Measurements from ENCODE around the gene ALOX12.
"Not testable (repeated sequence)": the region's sequence is repeated elsewhere in the genome, so short reads cannot be mapped to it uniquely, and the experiment has no call there.

The ALOX12 gene

DNA sequence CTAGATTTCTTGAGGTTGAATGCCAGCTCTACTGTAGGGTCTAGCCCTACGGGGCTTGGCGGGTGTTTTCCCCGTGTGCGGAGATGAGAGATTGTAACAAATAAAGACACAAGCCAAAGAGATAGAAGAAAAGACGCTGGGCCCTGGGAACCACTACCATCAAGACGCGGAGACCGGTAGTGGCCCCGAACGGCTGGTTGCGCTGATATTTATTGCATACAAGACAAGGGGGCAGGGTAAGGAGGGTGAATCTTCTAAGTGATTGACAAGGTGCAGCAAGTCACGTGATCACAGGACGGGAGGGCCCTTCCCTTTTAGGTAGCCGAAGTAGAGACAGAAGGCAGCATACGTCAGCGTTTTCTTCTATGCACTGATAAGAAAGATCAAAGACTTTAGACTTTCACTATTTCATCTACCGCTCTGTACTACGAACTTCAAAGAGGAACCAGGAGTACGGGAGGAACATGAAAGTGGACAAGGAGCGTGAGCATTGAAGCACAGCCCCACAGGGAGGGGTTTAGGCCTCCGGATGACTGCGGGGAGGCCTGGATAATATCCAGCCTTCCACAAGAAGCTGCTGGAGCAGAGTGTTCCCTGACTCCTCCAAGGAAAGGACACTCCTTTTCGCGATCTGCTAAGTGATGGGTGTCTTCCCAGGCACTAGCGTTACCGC lies 51.0 kb downstream of the ALOX12 start:
- not testable (repeated sequence) for DNase-seq

DNA sequence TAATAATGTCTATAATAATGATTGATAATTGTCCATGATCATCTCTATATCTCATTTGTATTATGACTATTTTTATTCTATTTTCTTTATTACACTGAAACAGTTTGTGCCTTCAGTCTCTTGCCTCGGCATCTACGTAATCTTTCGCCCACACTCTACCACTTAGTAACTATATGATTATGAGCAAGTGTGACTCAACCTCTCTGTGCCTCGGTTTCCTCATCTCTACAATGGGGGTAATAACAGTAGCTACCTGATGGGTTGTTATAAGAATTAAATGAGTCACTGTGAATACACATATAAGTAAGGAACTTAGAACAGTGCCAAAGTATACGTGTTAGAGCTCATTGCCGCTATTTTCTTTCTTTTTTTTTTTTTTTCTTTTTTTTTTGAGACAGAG lies 51.7 kb downstream of the ALOX12 start:
- no peak for DNase-seq

DNA sequence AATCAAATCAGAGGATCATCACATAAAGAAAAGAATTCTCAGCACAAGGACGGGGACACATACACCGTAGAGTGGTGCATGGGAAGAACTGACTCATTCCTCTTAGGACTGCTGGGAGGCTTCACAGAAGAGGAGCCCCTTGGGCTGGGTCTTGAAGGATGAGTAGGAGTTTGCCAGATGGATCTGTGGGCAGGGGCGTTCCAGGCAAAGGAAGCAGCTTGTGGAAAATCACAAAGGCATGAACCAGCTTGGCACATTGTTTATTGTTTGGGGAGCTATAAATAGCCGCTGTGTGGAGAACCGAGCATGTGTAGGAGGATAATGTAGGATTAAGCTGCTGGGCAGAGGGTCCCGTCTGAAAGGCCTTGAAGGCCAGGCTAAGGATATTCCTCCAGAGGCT lies 53.1 kb downstream of the ALOX12 start:
- DNase-seq = no peak

DNA sequence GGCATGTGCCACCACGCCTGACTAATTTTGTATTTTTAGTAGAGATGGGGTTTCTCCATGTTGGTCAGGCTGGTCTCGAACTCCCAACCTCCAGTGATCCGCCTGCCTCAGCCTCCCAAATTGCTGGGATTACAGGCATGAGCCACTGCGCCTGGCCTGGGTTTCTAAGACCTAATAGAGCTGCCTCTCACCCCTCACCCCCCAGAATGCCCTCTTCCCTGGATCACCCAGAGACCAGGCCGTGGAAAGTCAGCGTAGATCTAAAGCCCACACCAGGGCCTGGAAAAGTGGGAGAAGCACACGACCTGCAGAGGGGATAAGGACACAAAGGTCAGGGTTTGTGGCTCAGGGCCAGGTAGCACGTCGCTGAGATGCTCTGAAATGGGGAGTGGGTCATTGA lies 54.7 kb downstream of the ALOX12 start:
- DNase-seq = not testable (repeated sequence)

DNA sequence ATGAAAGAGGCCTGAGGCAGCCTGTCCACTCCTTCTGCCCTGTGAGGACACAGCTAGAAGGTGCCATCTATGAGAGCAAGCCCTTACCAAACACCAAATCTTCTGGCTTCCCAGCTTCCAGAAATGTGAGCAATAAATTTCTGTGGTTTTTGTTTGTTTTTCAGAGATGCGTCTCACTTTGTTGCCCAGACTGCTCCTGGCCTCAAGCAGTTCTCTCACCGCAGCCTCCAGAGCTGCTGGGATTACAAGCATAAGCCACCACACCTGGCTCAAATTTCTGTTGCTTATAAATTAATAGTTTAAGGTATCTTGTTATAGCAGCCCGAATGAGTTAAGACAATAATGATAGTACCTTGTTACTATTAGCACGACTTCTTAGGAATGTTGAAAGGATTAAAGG lies 60.5 kb downstream of the ALOX12 start:
- no peak for DNase-seq

DNA sequence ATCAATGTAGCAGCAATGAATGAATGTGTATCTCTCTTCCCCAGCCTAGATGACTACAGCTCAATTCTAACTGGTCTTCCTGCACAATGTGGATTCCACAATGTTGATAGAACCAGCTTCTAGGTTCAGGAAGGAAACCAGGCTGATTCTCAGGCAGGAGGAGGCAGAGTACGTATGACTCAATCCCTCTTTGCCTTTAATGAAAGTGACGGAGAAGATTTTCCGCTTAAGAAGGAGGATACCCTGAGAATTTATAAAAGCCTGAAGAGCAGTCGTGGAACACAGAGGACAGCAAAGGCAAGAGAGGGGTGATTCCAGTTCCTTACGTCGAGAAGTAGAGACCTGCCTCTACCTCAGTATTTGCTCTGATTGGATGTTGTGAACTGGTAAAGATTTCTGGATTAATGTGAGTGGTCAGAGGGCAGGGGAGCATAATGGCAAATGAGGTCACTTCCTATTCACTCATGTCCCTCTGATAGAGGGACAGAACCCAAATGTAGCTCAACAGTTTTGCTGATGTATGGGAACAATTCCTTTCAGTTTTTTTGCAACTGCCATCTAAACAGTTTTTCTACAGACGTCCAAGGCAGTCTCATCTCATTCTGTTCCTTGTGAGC lies 63.1 kb downstream of the ALOX12 start:
- no peak for DNase-seq
